OCI-LY7 (cell line): ENCODE data around the gene RAB31. TPM values are rescaled to one million over a fixed set of nuclear protein-coding genes. Genes with fewer than 3 reads are reported as not detected.
"Not testable (repeated sequence)": the region's sequence is repeated elsewhere in the genome, so short reads cannot be mapped to it uniquely, and the experiment has no call there.

Experiments used
- BruUV-seq: library from RNA; stranded (reverse); fragments of 400-500 nt; replicated peaks from 2 replicates; lab custom pipeline; 2021; lab: Mats Ljungman, UMichigan
- CTCF ChIA-PET: fragments of 300-600 bp; sonication (Branson Sonifier 250); formaldehyde crosslinking; loops from one replicate; lab custom pipeline; 2022; ENCODE audit warnings: antibody characterized with exemption; ENCODE audit not compliant: unreplicated experiment; lab: Charles Lee
- POLR2A ChIA-PET: fragments of 300-600 bp; sonication (Branson Sonifier 250); formaldehyde crosslinking; loops from one replicate; lab custom pipeline; 2022; ENCODE audit warnings: antibody characterized with exemption; lab: Charles Lee
- DNase-seq: peaks from one replicate; pipeline ENCODE4 v3.0.0-alpha.2; 2015; ENCODE audit warnings: low spot score
- H2AFZ ChIP-seq: fragments of 200-600 bp; sonication (generic), shearing (Covaris generic); 2 replicates; pipeline ENCODE4 v1.6.1; 2014; ENCODE audit warnings: mild to moderate bottlenecking, antibody characterized with exemption, low read length, moderate library complexity
- H3K27ac ChIP-seq: fragments of 200-600 bp; sonication (generic); 2 replicates; pipeline ENCODE4 v1.5.1; 2014; ENCODE audit warnings: mixed run types, low read depth, mild to moderate bottlenecking, moderate library complexity, low read length, inconsistent platforms; ENCODE audit not compliant: poor library complexity, severe bottlenecking
- H3K36me3 ChIP-seq: fragments of 200-600 bp; sonication (generic); 2 replicates; pipeline ENCODE4 v1.6.1; 2014; ENCODE audit warnings: mild to moderate bottlenecking, antibody characterized with exemption, low read length, moderate library complexity, mixed read lengths; ENCODE audit not compliant: insufficient read depth
- H3K4me1 ChIP-seq: fragments of 200-600 bp; sonication (generic); 2 replicates; pipeline ENCODE4 v1.5.1; 2014; ENCODE audit warnings: mild to moderate bottlenecking, low read length; ENCODE audit not compliant: insufficient read depth, poor library complexity, severe bottlenecking
- H3K4me2 ChIP-seq: fragments of 200-600 bp; sonication (generic); 2 replicates; pipeline ENCODE4 v1.6.1; 2014; ENCODE audit warnings: mild to moderate bottlenecking, low read length
- H3K4me3 ChIP-seq: fragments of 200-600 bp; sonication (generic); 2 replicates; pipeline ENCODE4 v1.5.1; 2014; ENCODE audit warnings: mild to moderate bottlenecking, low read depth, low read length; ENCODE audit not compliant: poor library complexity, severe bottlenecking
- H3K79me2 ChIP-seq: fragments of 200-600 bp; sonication (generic); 2 replicates; pipeline ENCODE4 v1.6.1; 2016; ENCODE audit warnings: low read depth, mild to moderate bottlenecking, low read length, moderate library complexity, mixed read lengths; ENCODE audit not compliant: insufficient read depth
- H3K9me2 ChIP-seq: fragments of 200-600 bp; sonication (generic); 2 replicates; pipeline ENCODE4 v1.6.1; 2016; ENCODE audit warnings: mild to moderate bottlenecking, low read length, mixed read lengths; ENCODE audit not compliant: insufficient read depth
- H3K9me3 ChIP-seq: fragments of 200-600 bp; sonication (generic); 2 replicates; pipeline ENCODE4 v1.6.1; 2014; ENCODE audit warnings: mild to moderate bottlenecking, mixed run types, low read length, mixed read lengths
- H4K20me1 ChIP-seq: fragments of 200-600 bp; sonication (generic); 2 replicates; pipeline ENCODE4 v1.6.1; 2014; ENCODE audit warnings: mild to moderate bottlenecking, antibody characterized with exemption, low read length, moderate library complexity, mixed read lengths; ENCODE audit not compliant: insufficient read depth
- EZH2phosphoT487 ChIP-seq: fragments of 200-600 bp; sonication (generic); IDR thresholded peaks from 2 replicates; pipeline ENCODE4 v1.6.1; 2018; ENCODE audit warnings: low read depth, borderline replicate concordance, mild to moderate bottlenecking, mixed run types, antibody characterized with exemption, low read length, moderate library complexity, mixed read lengths
- intact Hi-C: fragments of 100-400 bp; cut with micrococcal nuclease; formaldehyde crosslinking; loops from one replicate; pipeline ENCODE4 v1.10.0; 2022; ENCODE audit not compliant: unreplicated experiment
- total RNA-seq, 2 experiments: library from RNA; depleted of rRNA in 1 of 2; stranded (reverse); fragments of >200 nt in 1 of 2; shearing (Covaris generic) in 1 of 2; gene quantifications; 2 replicates each; pipeline ENCODE4 v1.2.3, GENCODE V29; 2014 to 2022
- TF ChIP-seq, protein P1 (sequence below): fragments of 200-600 bp; sonication (generic); conservative IDR thresholded peaks from 2 replicates; pipeline ENCODE4 v1.5.1; 2014; ENCODE audit warnings: mild to moderate bottlenecking, antibody characterized with exemption, low read length, moderate library complexity, mixed read lengths

The RAB31 gene
- total RNA-seq, 2 experiments from 2014 or later = not detected

DNA sequence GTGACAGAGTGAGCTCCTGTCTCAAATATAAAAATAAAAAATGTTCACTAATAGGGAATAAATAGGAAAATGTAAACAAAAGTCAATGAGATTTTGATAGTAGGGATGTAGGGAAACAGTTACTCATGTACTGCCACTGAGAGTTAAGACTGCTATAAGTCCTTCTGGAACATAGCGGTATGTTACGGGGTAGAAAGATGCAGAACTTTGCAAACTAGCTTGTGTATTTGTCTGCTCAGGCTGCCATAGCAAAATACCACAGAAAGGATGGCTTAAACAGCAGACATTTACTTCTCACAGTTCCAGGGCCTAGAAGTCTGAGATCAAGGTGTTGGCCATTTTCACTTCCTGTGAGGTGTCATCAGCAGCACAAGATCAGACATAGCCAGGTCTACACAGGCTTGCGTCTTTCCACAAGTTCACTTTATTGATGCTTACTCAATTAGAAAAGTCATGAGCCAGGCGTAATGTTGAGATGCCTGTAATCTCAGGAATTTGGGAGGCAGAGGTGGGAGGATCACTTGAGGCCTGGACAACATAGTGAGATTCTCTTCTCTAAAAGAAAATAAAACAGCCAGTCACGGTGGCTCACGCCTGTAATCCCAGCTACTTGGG is 186.5 kb downstream of the RAB31 start:
- no TSS peak for BruUV-seq
- H3K4me1 ChIP-seq = no peaks in the 10 kb centered on the region
- intact Hi-C loops = no loop called here
- ChIA-PET POLR2A (interaction anchor here (0.6 kb wide), 1 partner anchor 321 kb away, joined by 3 read pairs; no protein-coding TSS in a partner anchor), CTCF (no interaction called here)
- no peak overlapping the region for H3K27ac ChIP-seq
- H3K9me3 ChIP-seq = no peaks in the 10 kb centered on the region
- H3K4me2 ChIP-seq = no peak overlapping the region
- DNase-seq = no peak
- H3K9me2 ChIP-seq = no peaks in the 10 kb centered on the region
- TF ChIP-seq EZH2phosphoT487 = no peak
- TF ChIP-seq, protein P1, sequence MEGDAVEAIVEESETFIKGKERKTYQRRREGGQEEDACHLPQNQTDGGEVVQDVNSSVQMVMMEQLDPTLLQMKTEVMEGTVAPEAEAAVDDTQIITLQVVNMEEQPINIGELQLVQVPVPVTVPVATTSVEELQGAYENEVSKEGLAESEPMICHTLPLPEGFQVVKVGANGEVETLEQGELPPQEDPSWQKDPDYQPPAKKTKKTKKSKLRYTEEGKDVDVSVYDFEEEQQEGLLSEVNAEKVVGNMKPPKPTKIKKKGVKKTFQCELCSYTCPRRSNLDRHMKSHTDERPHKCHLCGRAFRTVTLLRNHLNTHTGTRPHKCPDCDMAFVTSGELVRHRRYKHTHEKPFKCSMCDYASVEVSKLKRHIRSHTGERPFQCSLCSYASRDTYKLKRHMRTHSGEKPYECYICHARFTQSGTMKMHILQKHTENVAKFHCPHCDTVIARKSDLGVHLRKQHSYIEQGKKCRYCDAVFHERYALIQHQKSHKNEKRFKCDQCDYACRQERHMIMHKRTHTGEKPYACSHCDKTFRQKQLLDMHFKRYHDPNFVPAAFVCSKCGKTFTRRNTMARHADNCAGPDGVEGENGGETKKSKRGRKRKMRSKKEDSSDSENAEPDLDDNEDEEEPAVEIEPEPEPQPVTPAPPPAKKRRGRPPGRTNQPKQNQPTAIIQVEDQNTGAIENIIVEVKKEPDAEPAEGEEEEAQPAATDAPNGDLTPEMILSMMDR = no peak
- no peak overlapping the region for H2AFZ ChIP-seq
- H3K4me3 ChIP-seq = no peak overlapping the region
- H4K20me1 ChIP-seq = no peaks in the 10 kb centered on the region
- no peaks in the 10 kb centered on the region for H3K79me2 ChIP-seq
- no peaks in the 10 kb centered on the region for H3K36me3 ChIP-seq

DNA sequence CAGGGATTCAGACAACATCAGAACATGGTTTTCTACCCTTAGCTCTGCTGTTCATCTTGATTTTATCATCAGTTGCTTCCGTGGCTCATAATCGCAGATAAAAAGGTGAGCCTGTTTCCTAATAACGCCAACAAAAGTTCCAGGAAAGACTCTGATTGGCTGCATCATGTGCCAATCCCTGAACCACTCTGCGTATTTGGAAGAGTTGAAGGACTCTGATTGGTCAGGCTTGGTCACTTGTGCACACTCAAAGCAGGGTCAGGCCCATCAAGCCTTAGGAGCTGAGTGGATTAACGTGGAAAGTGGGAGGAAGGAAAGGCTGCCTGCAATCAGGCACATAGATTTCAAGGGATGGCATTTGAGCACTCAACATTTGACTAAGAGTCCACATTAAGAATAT is 189.0 kb downstream of the RAB31 start:
- intact Hi-C loops = no loop called here
- Histone ChIP-seq H4K20me1 (no peaks in the 10 kb centered on the region), H3K9me3 (no peaks in the 10 kb centered on the region), H3K79me2 (no peaks in the 10 kb centered on the region), H3K4me1 (no peaks in the 10 kb centered on the region), H3K4me2 (no peak overlapping the region), H2AFZ (no peak overlapping the region), H3K9me2 (no peaks in the 10 kb centered on the region), H3K27ac (no peak overlapping the region), H3K36me3 (no peaks in the 10 kb centered on the region), H3K4me3 (no peak overlapping the region)
- POLR2A ChIA-PET = interaction anchor here (0.9 kb wide), 1 partner anchor 47 kb away, joined by 4 read pairs; no protein-coding TSS in a partner anchor
- CTCF ChIA-PET = no interaction called here
- TF ChIP-seq, protein P1 = no peak
- TF ChIP-seq EZH2phosphoT487 = no peak
- BruUV-seq = no TSS peak
- no peak for DNase-seq

DNA sequence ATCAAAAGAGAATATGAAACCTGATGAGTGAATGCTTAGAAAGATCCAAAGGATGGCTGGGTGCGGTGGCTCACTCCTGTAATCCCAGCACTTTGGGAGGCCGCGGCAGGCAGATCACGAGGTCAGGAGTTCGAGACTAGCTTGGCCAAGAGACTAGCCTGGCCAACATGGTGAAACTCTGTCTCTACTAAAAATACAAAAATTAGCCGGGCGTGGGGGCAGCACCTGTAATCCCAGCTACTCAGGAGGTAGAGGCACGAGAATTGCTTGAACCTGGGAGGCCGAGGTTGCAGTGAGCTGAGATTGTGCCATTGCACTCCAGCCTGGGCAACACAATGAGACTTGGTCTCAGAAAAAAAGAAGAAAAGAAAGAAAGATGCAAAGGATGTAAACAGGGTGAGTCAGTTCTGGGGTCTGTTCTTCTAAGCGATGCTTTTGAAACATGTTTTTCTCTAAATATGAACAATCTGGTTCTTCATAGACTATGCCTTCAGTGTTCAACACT is 189.7 kb downstream of the RAB31 start:
- CTCF ChIA-PET = interaction anchor here (0.7 kb wide), 1 partner anchor 48 kb away, joined by 3 read pairs; no protein-coding TSS in a partner anchor
- H3K4me3 ChIP-seq, BruUV-seq, DNase-seq, H3K27ac ChIP-seq, POLR2A ChIA-PET, H3K36me3 ChIP-seq, intact Hi-C loops, H3K4me2 ChIP-seq, H3K9me2 ChIP-seq, H3K4me1 ChIP-seq, H3K79me2 ChIP-seq, H2AFZ ChIP-seq, H3K9me3 ChIP-seq, H4K20me1 ChIP-seq: not testable (repeated sequence)
